GM21529 (cell line): ENCODE measurements around the gene CDC42BPA.
"Not testable (repeated sequence)": the region's sequence is repeated elsewhere in the genome, so short reads cannot be mapped to it uniquely, and the experiment has no call there.

ENCODE experiments used
- ATAC-seq: cut with Tn5 transposase; IDR thresholded peaks from one replicate; pipeline ENCODE4 v1.9.1; 2021; ENCODE audit not compliant: unreplicated experiment

CDC42BPA gene

GRCh38 chr1:227261501-227261900 lies 56.8 kb downstream of the CDC42BPA start:
- no peak for ATAC-seq

- no peak for ATAC-seq
These were observed 57.9 kb downstream of the CDC42BPA start for GRCh38 chr1:227260433-227260832.

GRCh38 chr1:227257964-227258363 lies 60.3 kb downstream of the CDC42BPA start:
- ATAC-seq: no peak

- ATAC-seq: no peak
These were observed 63.1 kb downstream of the CDC42BPA start for GRCh38 chr1:227255086-227255732.

- no peak for ATAC-seq
These were observed 65.2 kb downstream of the CDC42BPA start for GRCh38 chr1:227253065-227253464.

GRCh38 chr1:227245613-227246320 lies 72.5 kb downstream of the CDC42BPA start:
- ATAC-seq: no peak

GRCh38 chr1:227244339-227245118 lies 73.8 kb downstream of the CDC42BPA start:
- ATAC-seq: no peak

GRCh38 chr1:227242811-227243682 lies 75.2 kb downstream of the CDC42BPA start:
- no peak for ATAC-seq

- ATAC-seq: no peak
These were observed 77.3 kb downstream of the CDC42BPA start for GRCh38 chr1:227240983-227241382.

- ATAC-seq: peak; percentile 57
These were observed 83.3 kb downstream of the CDC42BPA start for GRCh38 chr1:227234998-227235405.

- not testable (repeated sequence) for ATAC-seq
These were observed 87.2 kb downstream of the CDC42BPA start for GRCh38 chr1:227231128-227231527.

GRCh38 chr1:227228201-227228600 lies 90.1 kb downstream of the CDC42BPA start:
- no peak for ATAC-seq

GRCh38 chr1:227227761-227228160 lies 90.5 kb downstream of the CDC42BPA start:
- ATAC-seq: no peak

- no peak for ATAC-seq
These were observed 92.5 kb downstream of the CDC42BPA start for GRCh38 chr1:227225715-227226346.

GRCh38 chr1:227223171-227223806 lies 95.0 kb downstream of the CDC42BPA start:
- no peak for ATAC-seq

- ATAC-seq: no peak
These were observed 98.5 kb downstream of the CDC42BPA start for GRCh38 chr1:227219715-227220292.

GRCh38 chr1:227218870-227219573 lies 99.3 kb downstream of the CDC42BPA start:
- no peak for ATAC-seq

GRCh38 chr1:227215863-227216510 lies 102.3 kb downstream of the CDC42BPA start:
- no peak for ATAC-seq
